ENCODE data around the gene PCDHGB7.
"Not testable (repeated sequence)": the region's sequence is repeated elsewhere in the genome, so short reads cannot be mapped to it uniquely, and the experiment has no call there.

DNA sequence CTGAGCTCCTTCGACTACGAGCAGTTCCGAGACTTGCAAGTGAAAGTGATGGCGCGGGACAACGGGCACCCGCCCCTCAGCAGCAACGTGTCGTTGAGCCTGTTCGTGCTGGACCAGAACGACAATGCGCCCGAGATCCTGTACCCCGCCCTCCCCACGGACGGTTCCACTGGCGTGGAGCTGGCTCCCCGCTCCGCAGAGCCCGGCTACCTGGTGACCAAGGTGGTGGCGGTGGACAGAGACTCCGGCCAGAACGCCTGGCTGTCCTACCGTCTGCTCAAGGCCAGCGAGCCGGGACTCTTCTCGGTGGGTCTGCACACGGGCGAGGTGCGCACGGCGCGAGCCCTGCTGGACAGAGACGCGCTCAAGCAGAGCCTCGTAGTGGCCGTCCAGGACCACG lies 14.8 kb downstream of the PCDHGB7 start:
- TF ChIP-seq TAF1 (IDR thresholded peaks at IDR 0.05; ENCODE audit: borderline replicate concordance, low read depth, low read length); EP300 (IDR thresholded peaks at IDR 0.05; ENCODE audit: borderline replicate concordance in 1 of 2, low read depth in 1 of 2, low read length in 1 of 2): not testable (repeated sequence)
- TF ChIP-seq, protein P1, sequence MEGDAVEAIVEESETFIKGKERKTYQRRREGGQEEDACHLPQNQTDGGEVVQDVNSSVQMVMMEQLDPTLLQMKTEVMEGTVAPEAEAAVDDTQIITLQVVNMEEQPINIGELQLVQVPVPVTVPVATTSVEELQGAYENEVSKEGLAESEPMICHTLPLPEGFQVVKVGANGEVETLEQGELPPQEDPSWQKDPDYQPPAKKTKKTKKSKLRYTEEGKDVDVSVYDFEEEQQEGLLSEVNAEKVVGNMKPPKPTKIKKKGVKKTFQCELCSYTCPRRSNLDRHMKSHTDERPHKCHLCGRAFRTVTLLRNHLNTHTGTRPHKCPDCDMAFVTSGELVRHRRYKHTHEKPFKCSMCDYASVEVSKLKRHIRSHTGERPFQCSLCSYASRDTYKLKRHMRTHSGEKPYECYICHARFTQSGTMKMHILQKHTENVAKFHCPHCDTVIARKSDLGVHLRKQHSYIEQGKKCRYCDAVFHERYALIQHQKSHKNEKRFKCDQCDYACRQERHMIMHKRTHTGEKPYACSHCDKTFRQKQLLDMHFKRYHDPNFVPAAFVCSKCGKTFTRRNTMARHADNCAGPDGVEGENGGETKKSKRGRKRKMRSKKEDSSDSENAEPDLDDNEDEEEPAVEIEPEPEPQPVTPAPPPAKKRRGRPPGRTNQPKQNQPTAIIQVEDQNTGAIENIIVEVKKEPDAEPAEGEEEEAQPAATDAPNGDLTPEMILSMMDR (IDR thresholded peaks at IDR 0.05): not testable (repeated sequence)
